Measurements from ENCODE around the gene GABRQ.

DNA sequence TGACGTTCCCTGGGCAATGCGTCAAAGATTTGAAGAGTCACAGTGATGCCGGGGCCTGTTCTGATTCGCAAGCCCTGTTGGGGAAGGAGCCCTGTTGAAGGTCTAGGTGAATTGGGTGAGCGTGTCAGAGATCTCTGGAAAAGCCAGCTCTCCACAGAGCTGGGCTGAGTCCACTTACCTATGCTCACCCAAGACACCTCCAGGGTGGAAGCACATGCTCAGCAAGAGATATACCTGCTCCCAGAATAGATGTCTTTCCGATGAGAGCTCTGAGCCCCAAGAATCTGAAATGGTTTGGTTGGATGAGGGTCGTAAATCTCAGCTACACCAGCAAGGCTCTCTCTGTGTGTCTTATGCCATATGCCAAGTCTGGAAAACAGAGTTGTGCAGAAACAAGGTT, 1.7 kb downstream of the GABRQ start:
- TF ChIP-seq, protein P1, sequence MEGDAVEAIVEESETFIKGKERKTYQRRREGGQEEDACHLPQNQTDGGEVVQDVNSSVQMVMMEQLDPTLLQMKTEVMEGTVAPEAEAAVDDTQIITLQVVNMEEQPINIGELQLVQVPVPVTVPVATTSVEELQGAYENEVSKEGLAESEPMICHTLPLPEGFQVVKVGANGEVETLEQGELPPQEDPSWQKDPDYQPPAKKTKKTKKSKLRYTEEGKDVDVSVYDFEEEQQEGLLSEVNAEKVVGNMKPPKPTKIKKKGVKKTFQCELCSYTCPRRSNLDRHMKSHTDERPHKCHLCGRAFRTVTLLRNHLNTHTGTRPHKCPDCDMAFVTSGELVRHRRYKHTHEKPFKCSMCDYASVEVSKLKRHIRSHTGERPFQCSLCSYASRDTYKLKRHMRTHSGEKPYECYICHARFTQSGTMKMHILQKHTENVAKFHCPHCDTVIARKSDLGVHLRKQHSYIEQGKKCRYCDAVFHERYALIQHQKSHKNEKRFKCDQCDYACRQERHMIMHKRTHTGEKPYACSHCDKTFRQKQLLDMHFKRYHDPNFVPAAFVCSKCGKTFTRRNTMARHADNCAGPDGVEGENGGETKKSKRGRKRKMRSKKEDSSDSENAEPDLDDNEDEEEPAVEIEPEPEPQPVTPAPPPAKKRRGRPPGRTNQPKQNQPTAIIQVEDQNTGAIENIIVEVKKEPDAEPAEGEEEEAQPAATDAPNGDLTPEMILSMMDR (IDR thresholded peaks at IDR 0.05; ENCODE audit: low read length) = no peak
- no peak for TF ChIP-seq EZH2phosphoT487 (IDR thresholded peaks at IDR 0.05; ENCODE audit: low read length)
